Activated T-cell treated with anti-CD3 and anti-CD28 coated beads, Interleukin-2, amount 50 U/mL, for 1 hour (primary cell): ENCODE data around the gene C7orf25.

ENCODE experiments used
- DNase-seq: peaks from one replicate; pipeline ENCODE4 v3.0.0-alpha.2; 2020

Gene C7orf25

GRCh38 chr7:42911454-42912447 lies at the start of gene C7orf25:
Gene C7orf25 (minus strand): TSS chr7:42912070. CDS start chr7:42910900, 1,170 bp downstream.
- peak; percentile 97 for DNase-seq

GRCh38 chr7:42961170-42961569 lies 49.3 kb upstream of the C7orf25 start:
- no peak for DNase-seq

GRCh38 chr7:42960762-42961161 lies 48.9 kb upstream of the C7orf25 start:
- no peak for DNase-seq

GRCh38 chr7:42959549-42959948 lies 47.7 kb upstream of the C7orf25 start:
- DNase-seq: no peak

- no peak for DNase-seq
These were observed 44.2 kb upstream of the C7orf25 start for GRCh38 chr7:42956062-42956461.

GRCh38 chr7:42953994-42954393 lies 42.1 kb upstream of the C7orf25 start:
- DNase-seq: no peak

- no peak for DNase-seq
These were observed 40.5 kb upstream of the C7orf25 start for GRCh38 chr7:42952328-42952727.

GRCh38 chr7:42950417-42950816 lies 38.5 kb upstream of the C7orf25 start:
- no peak for DNase-seq

- DNase-seq: no peak
These were observed 35.7 kb upstream of the C7orf25 start for GRCh38 chr7:42947521-42947920.

- DNase-seq: no peak
These were observed 34.7 kb upstream of the C7orf25 start for GRCh38 chr7:42946627-42946950.

GRCh38 chr7:42945821-42946626 lies 34.2 kb upstream of the C7orf25 start:
- no peak for DNase-seq

GRCh38 chr7:42940985-42941847 lies 29.3 kb upstream of the C7orf25 start:
- DNase-seq: peak; percentile 74

- DNase-seq: no peak
These were observed 27.8 kb upstream of the C7orf25 start for GRCh38 chr7:42939457-42940240.

GRCh38 chr7:42935861-42936260 lies 24.0 kb upstream of the C7orf25 start:
- no peak for DNase-seq

- DNase-seq: no peak
These were observed 22.4 kb upstream of the C7orf25 start for GRCh38 chr7:42934291-42934690.

- no peak for DNase-seq
These were observed 21.1 kb upstream of the C7orf25 start for GRCh38 chr7:42932811-42933591.

GRCh38 chr7:42931834-42932651 lies 20.2 kb upstream of the C7orf25 start, which contains the start of the genes MRPL32 and PSMA2:
Gene MRPL32 (plus strand): TSS chr7:42932376. CDS start chr7:42932387, 11 bp downstream.
Gene PSMA2 (minus strand): TSS chr7:42932174. CDS start chr7:42932158, 16 bp downstream.
- peak; percentile 89 for DNase-seq

GRCh38 chr7:42931447-42931833 lies 19.6 kb upstream of the C7orf25 start:
- no peak for DNase-seq

- DNase-seq: no peak
These were observed 19.0 kb upstream of the C7orf25 start for GRCh38 chr7:42930889-42931288.

- DNase-seq: no peak
These were observed 17.6 kb upstream of the C7orf25 start for GRCh38 chr7:42929449-42929848.
